HG03103 (cell line): ENCODE data around the gene RANBP1.

Source experiments
- ATAC-seq: cut with Tn5 transposase; IDR thresholded peaks from one replicate; pipeline ENCODE4 v1.9.1; 2021; ENCODE audit warnings: low read depth; ENCODE audit not compliant: unreplicated experiment

The RANBP1 gene

DNA sequence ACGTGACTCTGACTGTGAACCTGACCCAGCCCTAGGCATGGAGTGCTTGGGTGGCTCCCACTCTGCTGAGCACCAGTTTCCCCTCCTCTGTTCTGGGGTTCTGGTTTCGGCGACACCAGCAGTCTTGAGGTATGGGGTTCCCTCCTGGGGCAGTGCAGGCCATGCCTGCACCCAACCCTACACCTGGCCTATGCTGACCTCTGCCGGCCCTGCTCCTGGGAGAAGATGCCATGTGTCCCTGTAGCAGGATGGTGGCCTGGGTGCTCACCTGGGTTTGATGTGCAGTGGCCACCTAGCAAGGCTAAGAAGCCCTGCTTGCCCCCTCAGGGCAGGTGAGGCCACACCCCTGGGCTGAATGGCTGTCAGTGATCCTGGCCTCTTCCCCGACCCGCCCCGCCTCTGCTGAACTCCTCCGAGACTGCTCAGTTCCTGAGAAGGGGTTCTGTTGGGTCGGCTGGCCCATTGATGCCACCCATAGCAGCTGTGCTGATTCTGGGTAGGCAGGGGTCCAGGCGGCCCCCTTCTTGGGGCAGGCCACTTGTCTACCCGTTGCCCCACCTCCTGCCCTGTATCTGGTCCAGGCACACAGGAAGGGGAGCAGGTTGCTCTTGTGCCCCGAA, 18.1 kb downstream of the RANBP1 start:
- ATAC-seq, result no peak

DNA sequence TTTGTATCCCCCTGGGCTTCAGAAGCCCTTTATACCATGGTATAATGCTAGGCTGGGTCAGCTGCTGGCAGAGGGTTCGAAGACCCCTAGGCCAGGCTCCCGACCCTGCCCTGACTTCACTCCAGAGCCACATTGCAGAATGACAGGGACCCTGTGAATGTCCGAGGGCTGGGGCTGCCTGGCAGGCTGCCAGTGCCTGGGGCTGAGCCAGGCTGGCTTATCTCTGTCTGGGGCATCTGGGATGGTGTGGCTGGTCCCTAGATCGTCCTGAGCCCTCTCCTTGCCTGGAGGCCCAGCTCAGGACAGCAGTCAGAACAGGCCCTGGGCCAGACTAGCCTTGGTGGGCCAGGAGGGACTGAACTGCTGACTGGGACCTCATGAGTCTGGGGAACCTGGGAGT, 19.4 kb downstream of the RANBP1 start:
- ATAC-seq, result no peak

GRCh38 chr22:20135806-20136602, 20.1 kb downstream of the RANBP1 start:
- no peak for ATAC-seq

DNA sequence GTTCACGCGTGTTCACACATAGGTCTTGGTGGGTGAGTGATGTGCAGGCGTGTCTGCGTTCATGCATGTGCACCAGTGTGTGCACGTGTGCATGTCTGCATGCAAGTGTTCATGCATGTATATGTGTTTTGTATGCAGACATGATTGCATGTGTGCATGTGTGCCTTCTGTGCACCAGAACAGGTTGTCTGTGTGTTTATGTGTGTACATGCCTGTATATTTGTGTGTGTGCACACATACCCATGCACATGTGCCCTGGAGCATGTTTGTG, 20.6 kb downstream of the RANBP1 start:
- no peak for ATAC-seq

DNA sequence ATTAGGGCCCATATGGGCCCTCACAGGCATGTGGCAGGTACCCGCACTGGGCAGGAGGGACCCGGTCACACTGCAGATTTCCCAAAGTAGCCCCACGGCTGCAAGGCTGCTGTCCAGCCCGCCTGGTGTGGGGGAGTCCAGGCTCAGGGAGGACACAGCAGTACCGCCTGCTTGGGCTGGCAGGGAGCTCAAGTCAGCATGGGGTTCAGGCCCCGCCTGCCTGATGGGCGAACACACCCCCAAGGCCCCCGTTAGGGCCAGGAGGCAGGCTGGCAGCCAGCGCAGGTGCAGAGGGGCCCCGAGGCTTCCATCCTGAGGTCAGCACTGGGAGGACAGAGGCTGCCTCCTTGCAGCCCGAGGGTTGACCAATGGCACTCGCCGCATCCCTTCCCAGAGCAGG, 21.2 kb downstream of the RANBP1 start:
- no peak for ATAC-seq

- ATAC-seq, result no peak
These were observed 21.9 kb downstream of the RANBP1 start for GRCh38 chr22:20137671-20138416.

DNA sequence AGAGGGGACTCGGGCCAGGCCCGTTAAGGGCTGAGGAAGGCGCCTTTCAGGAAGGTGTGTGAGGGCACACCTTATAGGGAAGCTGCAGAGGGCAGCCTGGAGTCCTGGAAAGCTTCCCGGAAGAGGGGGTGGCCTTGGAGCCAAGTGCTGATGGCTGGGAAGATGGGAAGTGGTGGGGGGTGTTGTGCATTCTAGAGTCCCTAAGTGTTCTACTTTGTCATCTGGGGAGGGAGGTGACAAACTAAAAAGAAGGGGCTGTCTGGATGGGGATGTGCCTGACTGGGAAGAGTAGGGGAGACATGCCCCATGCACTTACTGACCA, 22.5 kb downstream of the RANBP1 start:
- ATAC-seq, result no peak

DNA sequence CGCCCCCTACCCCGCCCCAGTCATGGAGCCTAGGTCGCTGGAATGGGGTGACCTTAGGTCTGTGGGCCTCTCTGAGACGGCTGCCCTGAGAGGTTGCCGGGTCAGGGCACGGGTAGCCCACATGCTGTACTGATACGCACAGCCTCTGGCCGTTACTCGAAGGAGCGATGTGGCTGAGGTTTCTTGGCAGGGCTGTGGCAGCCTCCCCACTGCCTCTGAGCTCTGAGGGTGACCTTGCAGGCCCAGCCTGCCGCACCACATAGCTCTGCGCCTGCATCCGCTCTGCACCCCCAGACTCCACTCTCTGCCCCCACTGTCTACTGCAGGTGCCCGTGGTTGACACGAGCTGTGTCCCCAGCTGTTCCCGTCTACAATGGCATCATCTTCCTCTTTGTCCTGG, 23.0 kb downstream of the RANBP1 start:
- ATAC-seq, result no peak

DNA sequence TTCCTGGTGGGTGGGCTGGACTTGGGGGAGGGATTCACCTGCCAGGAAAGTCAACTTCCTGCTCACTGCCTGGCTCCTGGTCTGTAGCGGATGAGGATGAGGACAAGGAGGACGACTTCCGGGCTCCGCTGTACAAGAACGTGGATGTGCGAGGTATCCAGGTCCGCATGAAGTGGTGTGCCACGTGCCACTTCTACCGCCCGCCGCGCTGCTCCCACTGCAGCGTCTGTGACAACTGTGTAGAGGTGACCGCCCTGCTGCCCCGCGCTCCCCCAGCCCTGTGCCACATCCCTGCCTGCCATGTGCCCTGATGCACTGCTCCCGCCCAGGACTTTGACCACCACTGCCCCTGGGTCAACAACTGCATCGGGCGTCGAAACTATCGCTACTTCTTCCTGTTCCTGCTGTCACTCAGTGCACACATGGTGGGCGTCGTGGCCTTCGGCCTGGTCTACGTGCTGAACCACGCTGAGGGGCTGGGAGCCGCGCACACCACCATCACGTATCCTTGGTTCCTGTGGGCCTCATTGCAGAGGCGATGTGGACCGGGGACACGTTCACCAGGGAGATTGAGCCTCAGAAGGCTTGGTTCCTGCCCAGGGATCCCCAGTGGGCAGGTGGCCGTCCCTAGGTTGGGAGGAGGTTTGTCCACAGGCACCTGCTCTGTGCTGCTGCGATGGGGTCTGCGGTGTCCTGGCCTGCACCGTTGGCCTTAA, 23.6 kb downstream of the RANBP1 start:
- no peak for ATAC-seq

DNA sequence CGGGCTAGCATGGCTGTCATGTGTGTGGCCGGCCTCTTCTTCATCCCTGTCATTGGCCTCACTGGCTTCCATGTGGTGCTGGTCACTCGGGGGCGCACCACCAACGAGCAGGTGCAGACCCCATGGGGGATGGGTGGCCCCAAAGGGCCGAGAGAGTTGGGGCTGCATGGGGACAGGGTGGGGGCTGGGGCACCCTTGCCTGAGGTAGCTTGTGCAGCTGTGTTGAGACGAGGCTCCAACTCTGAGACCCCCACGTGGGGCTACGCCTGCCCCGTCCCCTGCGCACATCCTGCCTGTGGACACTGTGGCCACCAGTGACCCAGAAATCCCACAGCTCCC, 24.2 kb downstream of the RANBP1 start:
- ATAC-seq, result no peak

- ATAC-seq, result no peak
These were observed 24.6 kb downstream of the RANBP1 start for GRCh38 chr22:20140521-20140964.

GRCh38 chr22:20141186-20142077, 25.5 kb downstream of the RANBP1 start:
- no peak for ATAC-seq

GRCh38 chr22:20142711-20143621, 27.1 kb downstream of the RANBP1 start:
- no peak for ATAC-seq

GRCh38 chr22:20143883-20144665, 28.2 kb downstream of the RANBP1 start:
- ATAC-seq, result no peak

DNA sequence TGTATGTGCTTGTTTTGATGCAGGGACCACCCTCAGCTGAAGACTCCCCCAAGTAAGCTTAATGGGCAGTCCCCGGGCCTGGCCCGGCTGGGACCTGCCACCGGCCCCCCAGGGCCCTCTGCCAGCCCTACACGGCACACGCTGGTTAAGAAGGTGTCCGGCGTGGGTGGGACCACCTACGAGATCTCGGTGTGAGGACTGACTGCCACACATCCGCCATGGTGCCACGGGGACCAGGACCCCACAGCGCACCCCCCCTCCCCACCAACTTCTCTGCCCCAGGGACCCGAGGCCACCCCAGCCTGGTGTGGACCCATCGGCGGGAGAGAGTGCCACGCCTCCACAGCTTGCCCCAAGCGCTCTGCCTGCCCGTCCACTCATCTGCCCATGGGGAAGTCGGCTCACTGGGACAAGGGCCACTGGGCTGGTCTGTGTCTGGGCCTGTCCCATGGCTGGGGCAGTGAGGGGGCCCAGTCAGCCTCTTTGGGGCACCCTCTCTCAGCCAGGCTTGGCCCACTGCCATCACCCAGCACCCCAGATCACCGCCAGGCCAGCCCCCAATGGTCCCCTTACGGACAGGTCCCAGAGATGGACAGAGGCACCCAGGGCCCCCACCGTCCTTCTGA, 29.4 kb downstream of the RANBP1 start:
- ATAC-seq, result no peak

DNA sequence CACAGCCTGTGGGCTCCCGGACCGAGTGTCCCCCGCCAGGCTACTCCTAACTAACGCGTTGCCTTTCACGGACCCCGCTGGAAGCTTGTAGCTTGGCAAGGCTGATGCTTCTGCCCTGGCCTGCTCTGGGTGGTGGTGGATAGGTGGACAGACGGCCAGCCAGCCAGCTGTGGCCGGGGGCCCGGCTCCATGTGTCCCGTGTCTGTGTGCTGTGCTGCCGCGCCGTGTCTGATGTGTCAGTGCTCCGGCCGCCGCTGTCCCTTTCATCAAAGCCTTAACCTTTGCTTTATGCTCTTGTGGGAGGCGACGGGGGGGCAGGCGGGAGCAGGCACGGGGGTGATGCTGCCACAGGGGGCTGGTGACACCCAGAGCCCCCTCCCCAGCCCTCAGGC, 29.9 kb downstream of the RANBP1 start:
- ATAC-seq, result no peak

DNA sequence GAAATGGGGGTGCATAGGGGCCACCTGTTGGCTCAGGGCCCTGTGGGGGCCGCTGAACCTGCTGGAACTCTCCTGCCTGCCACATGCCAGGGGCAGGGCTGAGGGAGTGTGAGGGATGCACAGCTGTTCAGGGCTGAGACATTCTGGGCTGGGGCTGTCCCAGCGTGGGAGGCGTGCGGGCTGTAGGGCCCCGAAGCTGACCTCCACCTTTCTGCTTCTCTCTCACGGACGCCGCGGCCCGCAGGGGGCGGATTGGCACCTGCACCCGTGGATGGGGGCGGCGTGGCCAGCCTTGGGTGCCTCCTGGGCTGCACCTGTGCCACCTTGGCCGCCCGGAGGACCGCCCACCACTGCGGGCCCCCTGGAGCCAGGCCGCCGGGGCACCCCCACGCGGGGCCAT, 30.9 kb downstream of the RANBP1 start:
- ATAC-seq, result no peak

- ATAC-seq, result no peak
These were observed 31.5 kb downstream of the RANBP1 start for GRCh38 chr22:20147237-20147988.
